ENCODE data around the gene TBC1D22A.
A peak's percentile ranks its signal among the peaks of the same experiment; 100 is the strongest.

The TBC1D22A gene

GRCh38 chr22:46801331-46801811 lies 38.9 kb downstream of the TBC1D22A start:
- no peak overlapping the region for H3K4me3 ChIP-seq (ENCODE audit: low read depth, low read length)
- TF ChIP-seq CTCF (IDR thresholded peaks at IDR 0.05; ENCODE audit: low read depth, low read length) = no peak

GRCh38 chr22:46801826-46802607 lies 39.6 kb downstream of the TBC1D22A start:
- no peak overlapping the region for H3K4me3 ChIP-seq (ENCODE audit: low read depth, low read length)
- no peak for TF ChIP-seq CTCF (IDR thresholded peaks at IDR 0.05; ENCODE audit: low read depth, low read length)

GRCh38 chr22:46802608-46803027 lies 40.2 kb downstream of the TBC1D22A start:
- TF ChIP-seq CTCF (IDR thresholded peaks at IDR 0.05; ENCODE audit: low read depth, low read length) = no peak
- H3K4me3 ChIP-seq (ENCODE audit: low read depth, low read length) = no peak overlapping the region

GRCh38 chr22:46803031-46803880 lies 40.8 kb downstream of the TBC1D22A start:
- no peak overlapping the region for H3K4me3 ChIP-seq (ENCODE audit: low read depth, low read length)
- TF ChIP-seq CTCF (IDR thresholded peaks at IDR 0.05; ENCODE audit: low read depth, low read length) = peak; percentile 90

- H3K4me3 ChIP-seq (ENCODE audit: low read depth, low read length) = no peak overlapping the region
- TF ChIP-seq CTCF (IDR thresholded peaks at IDR 0.05; ENCODE audit: low read depth, low read length) = no peak
Measured at GRCh38 chr22:46803936-46804335, 41.5 kb downstream of the TBC1D22A start.

GRCh38 chr22:46806794-46807193 lies 44.3 kb downstream of the TBC1D22A start:
- no peak for TF ChIP-seq CTCF (IDR thresholded peaks at IDR 0.05; ENCODE audit: low read depth, low read length)
- no peak overlapping the region for H3K4me3 ChIP-seq (ENCODE audit: low read depth, low read length)

GRCh38 chr22:46807458-46807857 lies 45.0 kb downstream of the TBC1D22A start:
- TF ChIP-seq CTCF (IDR thresholded peaks at IDR 0.05; ENCODE audit: low read depth, low read length) = no peak
- no peak overlapping the region for H3K4me3 ChIP-seq (ENCODE audit: low read depth, low read length)

All from WI38 (cell line).